ENCODE measurements around the gene ASAP3. TPM values are rescaled to one million over a fixed set of nuclear protein-coding genes. Genes with fewer than 3 reads are reported as not detected.

ASAP3 gene
- total and polyA plus RNA-seq, 2 experiments from 2014 or later, result 28.8 to 45.1 TPM

DNA sequence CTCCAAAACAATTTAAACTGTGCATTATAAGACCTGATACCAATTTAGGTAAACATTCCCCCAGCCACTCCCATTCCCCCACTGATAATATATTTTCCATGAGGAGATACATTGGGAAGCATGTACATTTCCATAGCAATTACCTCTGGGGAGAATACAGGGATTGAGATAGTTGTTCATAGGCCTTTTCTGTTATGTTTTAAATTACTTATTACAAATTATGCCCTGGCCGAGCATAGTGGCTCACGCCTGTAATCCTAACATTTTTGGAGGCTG lies 4.4 kb downstream of the ASAP3 start:
- peak overlapping the region; percentile 65 for H3K27ac ChIP-seq
- H3K79me2 ChIP-seq, result peaks cover 75% of the 10 kb centered on the region
- no peaks in the 10 kb centered on the region for H3K9me2 ChIP-seq (replicated peaks; ENCODE audit: insufficient read depth)
- no peak for DNase-seq (ENCODE audit: low spot score)
- no peaks in the 10 kb centered on the region for H3K36me3 ChIP-seq (replicated peaks; ENCODE audit: insufficient read depth, low read depth)
- peaks cover 15% of the 10 kb centered on the region for H3K4me1 ChIP-seq (ENCODE audit: insufficient read depth)
- WGBS (ENCODE audit: low lambda C conversion rate, missing lambda C conversion rate), result 85% methylated on average over 2 of the region's 2 CpGs
- peaks cover 19% of the 10 kb centered on the region for H4K20me1 ChIP-seq (ENCODE audit: insufficient read depth, poor library complexity, severe bottlenecking)
- no peak overlapping the region for H3K4me3 ChIP-seq
- H3K4me2 ChIP-seq, result peak overlapping the region; percentile 1
- no peak overlapping the region for H2AFZ ChIP-seq
- TF ChIP-seq, protein P1, sequence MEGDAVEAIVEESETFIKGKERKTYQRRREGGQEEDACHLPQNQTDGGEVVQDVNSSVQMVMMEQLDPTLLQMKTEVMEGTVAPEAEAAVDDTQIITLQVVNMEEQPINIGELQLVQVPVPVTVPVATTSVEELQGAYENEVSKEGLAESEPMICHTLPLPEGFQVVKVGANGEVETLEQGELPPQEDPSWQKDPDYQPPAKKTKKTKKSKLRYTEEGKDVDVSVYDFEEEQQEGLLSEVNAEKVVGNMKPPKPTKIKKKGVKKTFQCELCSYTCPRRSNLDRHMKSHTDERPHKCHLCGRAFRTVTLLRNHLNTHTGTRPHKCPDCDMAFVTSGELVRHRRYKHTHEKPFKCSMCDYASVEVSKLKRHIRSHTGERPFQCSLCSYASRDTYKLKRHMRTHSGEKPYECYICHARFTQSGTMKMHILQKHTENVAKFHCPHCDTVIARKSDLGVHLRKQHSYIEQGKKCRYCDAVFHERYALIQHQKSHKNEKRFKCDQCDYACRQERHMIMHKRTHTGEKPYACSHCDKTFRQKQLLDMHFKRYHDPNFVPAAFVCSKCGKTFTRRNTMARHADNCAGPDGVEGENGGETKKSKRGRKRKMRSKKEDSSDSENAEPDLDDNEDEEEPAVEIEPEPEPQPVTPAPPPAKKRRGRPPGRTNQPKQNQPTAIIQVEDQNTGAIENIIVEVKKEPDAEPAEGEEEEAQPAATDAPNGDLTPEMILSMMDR (IDR thresholded peaks at IDR 0.05; ENCODE audit: poor library complexity), result no peak
- TF ChIP-seq EZH2 (IDR thresholded peaks at IDR 0.05; ENCODE audit: borderline replicate concordance), result no peak
- TF ChIP-seq EZH2phosphoT487 (IDR thresholded peaks at IDR 0.05; ENCODE audit: low read depth, severe bottlenecking, unreplicated experiment), result no peak
- H3K9me3 ChIP-seq (ENCODE audit: low read depth), result no peaks in the 10 kb centered on the region
- no peaks in the 10 kb centered on the region for H3K27me3 ChIP-seq

DNA sequence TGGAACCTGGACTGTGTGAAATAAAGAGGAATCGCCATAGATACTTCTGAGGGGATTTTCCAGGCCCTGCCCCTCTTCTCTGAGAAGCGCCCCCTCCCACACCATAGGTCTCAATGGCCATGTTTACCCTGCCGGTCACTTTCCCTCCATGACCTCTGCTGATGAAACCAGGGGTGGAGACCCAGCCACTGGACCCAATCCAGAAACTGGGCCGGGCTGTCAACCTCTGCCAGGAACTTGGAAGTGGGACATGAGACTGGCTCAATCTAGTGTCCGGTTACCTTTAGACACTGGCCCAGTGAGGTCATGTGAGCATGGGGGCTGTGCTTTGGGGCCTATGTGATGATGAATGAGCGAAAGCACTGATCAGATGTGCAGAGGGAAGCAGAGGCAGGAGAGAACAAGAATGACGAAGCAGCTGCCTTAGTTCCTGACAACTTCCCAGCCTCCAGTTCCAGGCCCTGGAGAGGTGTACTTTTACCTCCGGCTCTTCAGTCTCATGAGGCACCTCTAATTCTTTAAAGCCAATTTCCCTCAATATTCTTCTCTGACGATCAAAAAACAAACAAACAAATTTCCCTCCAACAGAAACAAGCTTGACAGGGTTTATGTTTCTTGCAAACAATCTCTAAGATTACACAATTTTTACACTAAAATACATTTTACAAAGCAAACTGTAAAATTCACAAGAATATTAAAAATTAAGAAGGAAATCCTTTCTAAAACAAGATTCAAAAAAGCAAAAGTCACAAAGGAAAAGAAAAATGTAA lies 4.9 kb downstream of the ASAP3 start:
- Histone ChIP-seq H3K9me3 (ENCODE audit: low read depth) (no peaks in the 10 kb centered on the region), H3K4me3 (no peak overlapping the region), H3K36me3 (replicated peaks; ENCODE audit: insufficient read depth, low read depth) (no peaks in the 10 kb centered on the region), H3K4me2 (peak overlapping the region; percentile 1), H4K20me1 (ENCODE audit: insufficient read depth, poor library complexity, severe bottlenecking) (peaks cover 22% of the 10 kb centered on the region), H3K27me3 (no peaks in the 10 kb centered on the region), H3K4me1 (ENCODE audit: insufficient read depth) (peaks cover 15% of the 10 kb centered on the region), H3K79me2 (peaks cover 79% of the 10 kb centered on the region), H2AFZ (no peak overlapping the region), H3K27ac (peak overlapping the region; percentile 65), H3K9me2 (replicated peaks; ENCODE audit: insufficient read depth) (no peaks in the 10 kb centered on the region)
- WGBS (ENCODE audit: low lambda C conversion rate, missing lambda C conversion rate), result 63% methylated on average over 9 of the region's 9 CpGs
- peak; percentile 76 for DNase-seq (ENCODE audit: low spot score)
- TF ChIP-seq, protein P1 (IDR thresholded peaks at IDR 0.05; ENCODE audit: poor library complexity), result no peak
- no peak for TF ChIP-seq EZH2 (IDR thresholded peaks at IDR 0.05; ENCODE audit: borderline replicate concordance)
- no peak for TF ChIP-seq EZH2phosphoT487 (IDR thresholded peaks at IDR 0.05; ENCODE audit: low read depth, severe bottlenecking, unreplicated experiment)

DNA sequence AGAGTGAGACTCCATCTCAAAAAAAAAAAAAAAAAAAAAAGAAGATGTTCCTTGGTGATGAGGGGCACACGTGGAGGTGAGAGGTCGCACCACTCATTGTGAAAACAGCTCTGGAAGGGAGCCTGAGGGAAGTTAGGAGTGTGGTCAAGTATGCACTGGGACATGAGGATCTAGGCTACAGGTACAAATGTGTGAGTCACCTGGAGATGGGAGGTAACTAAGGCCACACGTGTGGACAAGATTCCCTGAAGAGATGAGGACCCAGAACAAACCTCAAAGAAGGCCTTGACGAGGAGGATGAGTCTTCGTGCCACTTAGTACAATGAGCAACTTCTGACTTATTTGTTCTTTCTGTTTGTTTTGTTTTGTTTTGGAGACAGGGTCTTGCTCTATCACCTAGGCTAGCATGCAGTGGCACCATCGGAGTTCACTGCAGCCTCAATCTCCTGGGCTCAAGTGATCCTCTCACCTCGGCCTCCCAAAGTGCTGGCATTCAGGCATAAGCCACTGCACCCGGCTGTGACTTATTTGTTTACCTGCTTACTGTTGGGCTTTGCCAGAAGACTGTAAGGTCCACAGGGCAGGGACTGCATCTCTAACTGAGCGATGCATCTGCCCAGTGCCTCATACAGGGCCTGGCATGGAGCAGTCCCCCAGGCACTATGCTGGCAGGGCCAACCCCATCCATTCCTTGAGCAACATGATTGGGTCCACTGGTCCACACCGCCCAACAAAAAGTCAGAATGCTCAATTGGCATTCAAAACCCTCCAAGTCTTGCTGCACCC lies 6.4 kb downstream of the ASAP3 start:
- Histone ChIP-seq H3K36me3 (replicated peaks; ENCODE audit: insufficient read depth, low read depth) (no peaks in the 10 kb centered on the region), H3K79me2 (peaks cover 79% of the 10 kb centered on the region), H3K27me3 (no peaks in the 10 kb centered on the region), H3K27ac (no peak overlapping the region), H3K4me3 (no peak overlapping the region), H3K9me2 (replicated peaks; ENCODE audit: insufficient read depth) (no peaks in the 10 kb centered on the region), H4K20me1 (ENCODE audit: insufficient read depth, poor library complexity, severe bottlenecking) (peaks cover 32% of the 10 kb centered on the region), H2AFZ (no peak overlapping the region), H3K9me3 (ENCODE audit: low read depth) (no peaks in the 10 kb centered on the region), H3K4me2 (no peak overlapping the region), H3K4me1 (ENCODE audit: insufficient read depth) (peaks cover 23% of the 10 kb centered on the region)
- TF ChIP-seq EZH2phosphoT487 (IDR thresholded peaks at IDR 0.05; ENCODE audit: low read depth, severe bottlenecking, unreplicated experiment) (no peak), EZH2 (IDR thresholded peaks at IDR 0.05; ENCODE audit: borderline replicate concordance) (no peak)
- TF ChIP-seq, protein P1 (IDR thresholded peaks at IDR 0.05; ENCODE audit: poor library complexity), result no peak
- WGBS (ENCODE audit: low lambda C conversion rate, missing lambda C conversion rate), result 88% methylated on average over 10 of the region's 10 CpGs
- no peak for DNase-seq (ENCODE audit: low spot score)

All from hepatocyte (in vitro differentiated cells).